GM12874 (cell line): ENCODE results near the gene DAB1.

Experiments
- TF ChIP-seq, protein P1 (sequence below): IDR thresholded peaks from 2 replicates; pipeline ENCODE4 v1.5.1; 2011; ENCODE audit warnings: low read depth, mild to moderate bottlenecking, control low read depth, low read length, moderate library complexity; ENCODE audit not compliant: insufficient read depth

DAB1 gene

GRCh38 chr1:57324388-57324787, 99.5 kb downstream of the DAB1 start:
- TF ChIP-seq, protein P1, sequence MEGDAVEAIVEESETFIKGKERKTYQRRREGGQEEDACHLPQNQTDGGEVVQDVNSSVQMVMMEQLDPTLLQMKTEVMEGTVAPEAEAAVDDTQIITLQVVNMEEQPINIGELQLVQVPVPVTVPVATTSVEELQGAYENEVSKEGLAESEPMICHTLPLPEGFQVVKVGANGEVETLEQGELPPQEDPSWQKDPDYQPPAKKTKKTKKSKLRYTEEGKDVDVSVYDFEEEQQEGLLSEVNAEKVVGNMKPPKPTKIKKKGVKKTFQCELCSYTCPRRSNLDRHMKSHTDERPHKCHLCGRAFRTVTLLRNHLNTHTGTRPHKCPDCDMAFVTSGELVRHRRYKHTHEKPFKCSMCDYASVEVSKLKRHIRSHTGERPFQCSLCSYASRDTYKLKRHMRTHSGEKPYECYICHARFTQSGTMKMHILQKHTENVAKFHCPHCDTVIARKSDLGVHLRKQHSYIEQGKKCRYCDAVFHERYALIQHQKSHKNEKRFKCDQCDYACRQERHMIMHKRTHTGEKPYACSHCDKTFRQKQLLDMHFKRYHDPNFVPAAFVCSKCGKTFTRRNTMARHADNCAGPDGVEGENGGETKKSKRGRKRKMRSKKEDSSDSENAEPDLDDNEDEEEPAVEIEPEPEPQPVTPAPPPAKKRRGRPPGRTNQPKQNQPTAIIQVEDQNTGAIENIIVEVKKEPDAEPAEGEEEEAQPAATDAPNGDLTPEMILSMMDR: no peak

DNA sequence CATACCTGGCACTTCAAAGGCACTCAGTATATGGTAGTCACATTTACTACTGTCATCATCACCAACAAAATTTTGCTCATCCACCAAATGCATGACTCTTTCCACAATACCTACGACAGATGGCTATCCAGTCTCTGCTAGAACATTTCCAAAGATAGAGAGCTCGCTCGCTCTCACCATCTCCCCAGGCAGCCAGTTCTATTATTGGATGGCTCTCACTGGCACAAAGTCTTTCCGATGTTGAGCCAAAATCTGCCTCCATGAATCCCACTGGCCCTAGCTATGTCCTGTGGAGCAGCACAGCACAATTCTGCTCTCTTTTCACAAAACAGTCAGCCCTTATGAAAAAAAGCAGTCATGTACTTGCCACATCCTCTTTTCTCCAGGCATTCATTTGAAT, 102.1 kb downstream of the DAB1 start:
- TF ChIP-seq, protein P1: no peak

- TF ChIP-seq, protein P1: no peak
Measured at GRCh38 chr1:57319791-57320190, 104.1 kb downstream of the DAB1 start.

DNA sequence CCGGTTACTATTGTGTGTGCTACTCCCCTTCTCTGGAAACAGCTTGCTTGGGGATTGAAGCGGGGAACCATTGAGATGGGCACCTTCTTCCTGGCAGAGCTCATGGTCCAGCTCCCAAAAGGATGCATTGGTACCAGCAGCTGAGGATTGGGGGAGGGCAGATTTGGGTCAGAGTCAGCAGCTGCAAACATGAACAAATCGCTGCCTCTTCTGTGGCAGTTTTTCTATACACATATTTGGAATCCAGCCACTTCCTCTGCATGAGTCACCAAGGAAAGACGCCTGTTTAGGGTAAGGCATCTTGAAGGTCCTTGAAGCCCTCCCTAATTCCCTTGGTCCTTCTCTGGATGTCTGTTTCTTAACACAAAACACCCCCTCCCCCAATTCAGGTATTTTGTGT, 104.7 kb downstream of the DAB1 start:
- TF ChIP-seq, protein P1: no peak

DNA sequence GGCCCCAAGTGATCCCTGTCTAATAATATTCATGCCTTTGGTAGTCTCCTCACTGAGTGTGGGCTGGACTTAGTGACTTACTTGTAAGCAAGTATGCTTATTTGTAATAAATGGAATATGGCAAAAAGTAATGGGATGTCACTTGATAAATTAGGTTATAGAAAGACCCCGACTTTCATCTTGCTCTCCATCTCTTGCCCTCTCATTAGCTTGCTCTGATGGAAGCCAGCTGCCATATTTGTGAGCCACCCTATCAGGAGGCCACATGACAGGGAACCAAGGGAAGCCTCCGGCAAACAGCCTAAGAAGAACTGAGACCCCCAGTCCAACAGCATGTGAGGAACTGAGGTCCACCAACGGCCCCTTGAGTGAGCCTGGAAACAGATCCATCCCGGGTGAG, 107.0 kb downstream of the DAB1 start:
- TF ChIP-seq, protein P1: no peak

- TF ChIP-seq, protein P1: no peak
Measured at GRCh38 chr1:57316291-57316690, 107.6 kb downstream of the DAB1 start.

GRCh38 chr1:57312869-57313268, 111.0 kb downstream of the DAB1 start:
- TF ChIP-seq, protein P1: no peak

GRCh38 chr1:57311411-57311810, 112.4 kb downstream of the DAB1 start:
- TF ChIP-seq, protein P1: no peak
